ENCODE data around the gene FAAP100. TPM values are rescaled to one million over a fixed set of nuclear protein-coding genes. Genes with fewer than 3 reads are reported as not detected.

Gene FAAP100
- total and polyA plus RNA-seq, 2 experiments from 2014 or later: 25.2 to 44.9 TPM

DNA sequence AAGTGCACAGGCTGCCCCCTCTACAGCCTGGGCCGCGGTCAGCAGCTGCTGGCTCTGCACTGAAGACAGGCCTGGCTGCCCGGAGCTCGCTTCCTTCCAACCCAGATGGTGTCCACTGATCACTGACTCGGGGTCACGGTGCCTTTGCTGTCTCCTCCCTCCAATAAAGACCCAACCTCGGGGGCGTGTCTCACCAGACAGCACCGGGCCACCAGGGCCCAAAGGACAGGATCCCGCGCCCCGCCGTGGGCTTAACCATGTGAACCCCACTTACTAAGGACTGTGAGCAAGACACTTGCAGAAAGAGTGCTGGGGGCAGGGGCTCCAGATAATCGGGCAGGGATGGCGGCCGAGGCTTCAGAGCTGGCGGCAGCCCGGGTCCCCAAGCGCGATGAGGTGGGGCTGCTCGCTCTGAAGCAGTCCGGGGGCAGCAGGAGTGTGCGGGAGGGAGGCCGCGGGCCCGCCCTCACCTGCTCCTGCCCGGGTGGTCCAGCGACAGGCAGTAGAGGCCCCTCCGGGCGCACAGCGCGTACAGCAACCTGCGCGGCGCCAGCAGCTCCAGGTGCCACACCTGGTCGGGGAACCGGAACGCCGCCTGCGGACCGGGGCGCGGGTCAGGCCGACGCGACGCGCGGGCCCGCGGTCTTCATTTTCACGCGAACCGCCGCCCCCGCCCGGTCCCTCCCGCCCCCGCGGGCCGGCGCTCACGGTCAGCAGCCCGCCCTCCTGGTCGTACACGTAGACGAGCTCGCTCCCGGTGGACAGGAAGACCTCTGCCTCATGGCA is 502 bp downstream of the FAAP100 start:
- H4K20me1 ChIP-seq (ENCODE audit: insufficient read depth): no peaks in the 10 kb centered on the region
- no peaks in the 10 kb centered on the region for H3K36me3 ChIP-seq (ENCODE audit: low read depth)
- WGBS, 2 experiments (ENCODE audit: low coverage in 1 of 2, low lambda C conversion rate in 2 of 2, missing lambda C conversion rate in 2 of 2): 1% methylated on average over 39 to 46 of the region's 69 CpGs

DNA sequence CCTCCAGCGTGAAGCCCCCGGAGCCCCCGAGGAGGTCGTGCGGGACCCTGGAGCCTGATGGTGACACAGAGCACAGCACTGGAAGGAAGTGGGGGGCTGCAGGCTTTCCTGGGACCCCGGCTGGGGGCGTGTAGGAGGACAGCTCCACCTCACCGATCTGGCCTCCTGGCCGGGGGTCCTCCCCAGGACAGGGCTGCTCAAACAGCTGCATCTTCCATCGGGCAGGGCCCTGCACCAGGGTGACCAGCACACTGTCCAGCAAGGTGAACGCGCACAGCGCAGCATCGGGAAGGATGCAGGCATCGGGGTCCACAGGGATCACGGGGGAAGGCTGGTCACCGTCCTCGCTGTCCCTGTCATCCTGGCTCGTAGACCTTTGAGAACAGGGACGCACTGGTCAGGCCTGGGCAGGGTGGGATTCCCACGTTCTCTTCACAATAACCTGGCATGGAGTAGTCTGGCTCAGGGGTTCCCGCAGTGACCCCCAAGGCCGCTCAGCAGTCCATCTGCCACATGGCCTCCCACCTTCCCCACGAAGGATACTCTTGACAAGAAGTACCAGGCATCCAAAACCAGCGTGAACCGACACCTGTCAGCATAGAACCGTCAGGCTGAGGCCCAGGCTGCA is 1.2 kb downstream of the FAAP100 start:
- Histone ChIP-seq H3K4me1 (ENCODE audit: insufficient read depth) (peaks cover 15% of the 10 kb centered on the region), H2AFZ (0 out of 2 replicates have a peak overlapping the region, but pooled peaks have one; percentile 75), H3K9ac (peak overlapping the region; percentile 78), H4K20me1 (ENCODE audit: insufficient read depth) (no peaks in the 10 kb centered on the region), H3K27ac (no peak overlapping the region), H3K27me3 (replicated peaks; ENCODE audit: insufficient read depth) (no peaks in the 10 kb centered on the region), H3F3A (ENCODE audit: insufficient read depth) (peaks cover 10% of the 10 kb centered on the region; the same call in 1 of the 2 replicates), H3K79me2 (ENCODE audit: insufficient read depth) (peaks cover 27% of the 10 kb centered on the region), H3K9me2 (ENCODE audit: insufficient read depth) (no peaks in the 10 kb centered on the region), H3K9me3 (ENCODE audit: low read depth) (no peaks in the 10 kb centered on the region), H3K36me3 (ENCODE audit: low read depth) (no peaks in the 10 kb centered on the region), H3K4me2 (ENCODE audit: unreplicated experiment) (peak overlapping the region; percentile 84), H3K4me3 (peak overlapping the region; percentile 90)
- in situ Hi-C loops (cut with MboI): no loop called here
- TF ChIP-seq EZH2 (IDR thresholded peaks at IDR 0.05; ENCODE audit: insufficient read depth, poor library complexity, severe bottlenecking): no peak
- no peak for TF ChIP-seq EZH2phosphoT487 (IDR thresholded peaks at IDR 0.05; ENCODE audit: insufficient read depth, low read depth)
- DNase-seq: no peak
- 72 to 73% methylated on average over 26 to 27 of the region's 27 CpGs for WGBS, 2 experiments (ENCODE audit: low coverage in 1 of 2, low lambda C conversion rate in 2 of 2, missing lambda C conversion rate in 2 of 2)

More for the DNA sequence above, 502 bp downstream of the FAAP100 start:
- H3K9me3 ChIP-seq (ENCODE audit: low read depth): no peaks in the 10 kb centered on the region
- peak overlapping the region; percentile 30; the same call in 1 of the 2 replicates for H3K27ac ChIP-seq
- H3K79me2 ChIP-seq (ENCODE audit: insufficient read depth): peaks cover 27% of the 10 kb centered on the region
- peak overlapping the region; percentile 90 for H3K4me3 ChIP-seq
- peak; percentile 55 for DNase-seq
- in situ Hi-C loops (cut with MboI): no loop called here
- H3K27me3 ChIP-seq (replicated peaks; ENCODE audit: insufficient read depth): no peaks in the 10 kb centered on the region
- TF ChIP-seq EZH2phosphoT487 (IDR thresholded peaks at IDR 0.05; ENCODE audit: insufficient read depth, low read depth): no peak
- TF ChIP-seq EZH2 (IDR thresholded peaks at IDR 0.05; ENCODE audit: insufficient read depth, poor library complexity, severe bottlenecking): no peak
- H3K4me2 ChIP-seq (ENCODE audit: unreplicated experiment): peak overlapping the region; percentile 84
- no peaks in the 10 kb centered on the region for H3K9me2 ChIP-seq (ENCODE audit: insufficient read depth)
- H2AFZ ChIP-seq: peak overlapping the region; percentile 75
- peak overlapping the region; percentile 78 for H3K9ac ChIP-seq
- H3K4me1 ChIP-seq (ENCODE audit: insufficient read depth): peaks cover 22% of the 10 kb centered on the region
- peaks cover 15% of the 10 kb centered on the region; the same call in 1 of the 2 replicates for H3F3A ChIP-seq (ENCODE audit: insufficient read depth)

DNA sequence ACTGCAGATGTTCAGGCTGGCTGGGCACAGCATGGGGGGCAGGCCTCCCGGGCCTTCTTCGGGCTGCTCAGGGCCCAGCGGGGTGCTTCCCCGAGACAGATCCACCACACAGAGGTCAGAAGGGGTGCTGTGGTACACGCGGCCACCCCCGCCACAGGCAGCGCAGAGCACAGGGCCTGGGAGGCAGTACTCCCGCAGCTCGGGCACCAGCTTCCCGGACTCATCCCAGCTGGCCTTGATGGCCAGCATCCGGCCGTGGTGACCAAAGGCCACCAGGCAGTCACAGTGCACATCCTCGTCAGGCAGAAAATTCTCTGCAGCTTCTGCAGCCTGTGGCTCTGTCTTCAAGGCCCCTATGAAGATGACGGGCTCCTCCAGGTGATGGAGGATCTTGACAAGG is 1.9 kb downstream of the FAAP100 start:
- Histone ChIP-seq H3K4me3 (no peak overlapping the region), H3K9ac (no peak overlapping the region), H3K27ac (no peak overlapping the region), H3K27me3 (replicated peaks; ENCODE audit: insufficient read depth) (no peaks in the 10 kb centered on the region), H2AFZ (no peak overlapping the region), H3K9me3 (ENCODE audit: low read depth) (no peaks in the 10 kb centered on the region), H3K79me2 (ENCODE audit: insufficient read depth) (peaks cover 27% of the 10 kb centered on the region), H3K36me3 (ENCODE audit: low read depth) (no peaks in the 10 kb centered on the region), H3K4me2 (ENCODE audit: unreplicated experiment) (no peak overlapping the region), H3K4me1 (ENCODE audit: insufficient read depth) (peaks cover 13% of the 10 kb centered on the region), H4K20me1 (ENCODE audit: insufficient read depth) (no peaks in the 10 kb centered on the region), H3F3A (ENCODE audit: insufficient read depth) (peaks cover 10% of the 10 kb centered on the region; the same call in 1 of the 2 replicates), H3K9me2 (ENCODE audit: insufficient read depth) (no peaks in the 10 kb centered on the region)
- WGBS, 2 experiments (ENCODE audit: low coverage in 1 of 2, low lambda C conversion rate in 2 of 2, missing lambda C conversion rate in 2 of 2): 91 to 93% methylated on average over 13 to 15 of the region's 15 CpGs
- TF ChIP-seq EZH2 (IDR thresholded peaks at IDR 0.05; ENCODE audit: insufficient read depth, poor library complexity, severe bottlenecking) (no peak), EZH2phosphoT487 (IDR thresholded peaks at IDR 0.05; ENCODE audit: insufficient read depth, low read depth) (no peak)
- no peak for DNase-seq
- in situ Hi-C loops (cut with MboI): no loop called here

- no peak for DNase-seq
- no peaks in the 10 kb centered on the region for H3K9me2 ChIP-seq (ENCODE audit: insufficient read depth)
- H3K4me3 ChIP-seq: no peak overlapping the region
- H4K20me1 ChIP-seq (ENCODE audit: insufficient read depth): no peaks in the 10 kb centered on the region
- peaks cover 10% of the 10 kb centered on the region; the same call in 1 of the 2 replicates for H3F3A ChIP-seq (ENCODE audit: insufficient read depth)
- H3K4me1 ChIP-seq (ENCODE audit: insufficient read depth): peaks cover 13% of the 10 kb centered on the region
- no peak overlapping the region for H3K27ac ChIP-seq
- in situ Hi-C loops (cut with MboI): no loop called here
- H3K9ac ChIP-seq: no peak overlapping the region
- no peak for TF ChIP-seq EZH2 (IDR thresholded peaks at IDR 0.05; ENCODE audit: insufficient read depth, poor library complexity, severe bottlenecking)
- no peak for TF ChIP-seq EZH2phosphoT487 (IDR thresholded peaks at IDR 0.05; ENCODE audit: insufficient read depth, low read depth)
- no peaks in the 10 kb centered on the region for H3K27me3 ChIP-seq (replicated peaks; ENCODE audit: insufficient read depth)
- no peak overlapping the region for H3K4me2 ChIP-seq (ENCODE audit: unreplicated experiment)
- H3K9me3 ChIP-seq (ENCODE audit: low read depth): no peaks in the 10 kb centered on the region
- H2AFZ ChIP-seq: no peak overlapping the region
- no peaks in the 10 kb centered on the region for H3K36me3 ChIP-seq (ENCODE audit: low read depth)
- peaks cover 27% of the 10 kb centered on the region for H3K79me2 ChIP-seq (ENCODE audit: insufficient read depth)
- WGBS, 2 experiments (ENCODE audit: low coverage in 1 of 2, low lambda C conversion rate in 2 of 2, missing lambda C conversion rate in 2 of 2): 79 to 81% methylated on average over 8 of the region's 8 CpGs
These were observed 2.3 kb downstream of the FAAP100 start for GRCh38 chr17:81549826-81550225.

Measured in GM23248 (cell line).